DND-41 (cell line): ENCODE measurements around the gene GP9.

Source experiments
- EZH2 ChIP-seq: IDR thresholded peaks from 3 replicates; pipeline ENCODE4 v1.6.1; 2012; ENCODE audit warnings: borderline replicate concordance, low read depth, mild to moderate bottlenecking, moderate library complexity, low read length, inconsistent platforms; ENCODE audit not compliant: severe bottlenecking
- TF ChIP-seq, protein P1 (sequence below): IDR thresholded peaks from 2 replicates; pipeline ENCODE4 v1.5.1; 2012; ENCODE audit warnings: borderline replicate concordance, low read length, moderate library complexity, mild to moderate bottlenecking; ENCODE audit not compliant: poor library complexity, severe bottlenecking; ENCODE audit errors: extremely low read depth

DNA sequence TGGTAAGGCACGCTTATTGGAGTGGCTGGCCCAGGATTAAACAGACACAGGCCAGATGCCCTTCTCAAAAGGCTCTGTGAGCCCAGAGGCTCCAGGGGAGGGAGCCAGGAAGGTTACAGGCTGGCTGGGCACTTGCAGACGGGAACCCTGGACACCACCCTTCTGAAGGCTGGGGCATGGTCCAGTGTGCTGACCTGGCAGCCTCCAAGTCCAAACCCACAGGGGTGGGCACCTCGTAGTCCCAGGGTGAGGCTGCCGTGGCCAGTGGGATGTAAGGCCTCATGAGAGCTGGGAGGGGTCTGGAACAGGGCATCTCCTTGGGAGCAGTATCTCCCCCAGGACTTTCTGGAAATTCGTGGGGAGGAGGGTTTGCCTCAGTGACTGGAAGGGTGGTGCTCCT is 39.9 kb upstream of the GP9 start:
- TF ChIP-seq, protein P1, sequence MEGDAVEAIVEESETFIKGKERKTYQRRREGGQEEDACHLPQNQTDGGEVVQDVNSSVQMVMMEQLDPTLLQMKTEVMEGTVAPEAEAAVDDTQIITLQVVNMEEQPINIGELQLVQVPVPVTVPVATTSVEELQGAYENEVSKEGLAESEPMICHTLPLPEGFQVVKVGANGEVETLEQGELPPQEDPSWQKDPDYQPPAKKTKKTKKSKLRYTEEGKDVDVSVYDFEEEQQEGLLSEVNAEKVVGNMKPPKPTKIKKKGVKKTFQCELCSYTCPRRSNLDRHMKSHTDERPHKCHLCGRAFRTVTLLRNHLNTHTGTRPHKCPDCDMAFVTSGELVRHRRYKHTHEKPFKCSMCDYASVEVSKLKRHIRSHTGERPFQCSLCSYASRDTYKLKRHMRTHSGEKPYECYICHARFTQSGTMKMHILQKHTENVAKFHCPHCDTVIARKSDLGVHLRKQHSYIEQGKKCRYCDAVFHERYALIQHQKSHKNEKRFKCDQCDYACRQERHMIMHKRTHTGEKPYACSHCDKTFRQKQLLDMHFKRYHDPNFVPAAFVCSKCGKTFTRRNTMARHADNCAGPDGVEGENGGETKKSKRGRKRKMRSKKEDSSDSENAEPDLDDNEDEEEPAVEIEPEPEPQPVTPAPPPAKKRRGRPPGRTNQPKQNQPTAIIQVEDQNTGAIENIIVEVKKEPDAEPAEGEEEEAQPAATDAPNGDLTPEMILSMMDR, result no peak
- no peak for TF ChIP-seq EZH2
